ENCODE data around the gene RBM33.
"Not testable (repeated sequence)": the region's sequence is repeated elsewhere in the genome, so short reads cannot be mapped to it uniquely, and the experiment has no call there.

Gene RBM33

DNA sequence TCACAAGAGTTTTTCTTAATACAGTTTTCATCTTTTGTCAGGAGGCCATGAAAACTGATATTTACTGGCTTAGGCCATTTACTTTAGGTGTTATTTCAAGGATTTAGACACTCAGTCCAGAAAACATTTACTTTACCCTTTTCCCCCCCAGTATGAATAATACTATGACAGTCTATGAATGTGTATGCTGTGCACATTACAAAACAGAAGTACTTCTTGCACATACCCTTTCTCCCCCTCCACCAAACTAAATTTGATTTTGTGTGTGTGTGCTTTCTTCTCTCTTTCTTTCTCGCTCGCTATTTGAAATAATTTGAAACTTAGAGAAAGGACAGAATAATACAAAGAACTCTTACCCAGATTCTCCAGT is 41.3 kb downstream of the RBM33 start:
- in situ Hi-C loops (cut with MboI; ENCODE audit: low sequenced_read_pairs) = no loop called here

DNA sequence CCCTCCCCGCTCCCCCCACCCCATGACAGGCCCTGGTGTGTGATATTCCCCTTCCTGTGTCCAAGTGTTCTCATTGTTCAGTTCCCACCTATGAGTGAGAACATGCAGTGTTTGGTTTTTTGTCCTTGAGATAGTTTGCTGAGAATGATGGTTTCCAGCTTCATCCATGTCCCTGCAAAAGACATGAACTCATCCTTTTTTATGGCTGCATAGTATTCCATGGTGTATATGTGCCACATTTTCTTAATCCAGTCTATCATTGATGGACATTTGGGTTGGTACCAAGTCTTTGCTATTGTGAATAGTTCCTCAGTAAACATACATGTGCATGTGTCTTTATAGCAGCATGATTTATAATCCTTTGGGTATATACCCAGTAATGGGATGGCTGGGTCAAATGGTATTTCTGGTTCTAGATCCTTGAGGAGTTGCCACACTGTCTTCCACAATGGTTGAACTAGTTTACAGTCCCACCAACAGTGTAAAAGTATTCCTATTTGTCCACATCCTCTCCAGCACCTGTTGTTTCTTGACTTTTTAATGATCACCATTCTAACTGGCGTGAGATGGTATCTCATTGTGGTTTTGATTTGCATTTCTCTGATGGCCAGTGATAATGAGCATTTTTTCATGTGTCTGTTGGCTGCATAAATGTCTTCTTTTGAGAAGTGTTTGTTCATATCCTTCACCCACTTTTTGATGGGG is 42.3 kb downstream of the RBM33 start:
- in situ Hi-C loops (cut with MboI; ENCODE audit: low sequenced_read_pairs) = not testable (repeated sequence)

DNA sequence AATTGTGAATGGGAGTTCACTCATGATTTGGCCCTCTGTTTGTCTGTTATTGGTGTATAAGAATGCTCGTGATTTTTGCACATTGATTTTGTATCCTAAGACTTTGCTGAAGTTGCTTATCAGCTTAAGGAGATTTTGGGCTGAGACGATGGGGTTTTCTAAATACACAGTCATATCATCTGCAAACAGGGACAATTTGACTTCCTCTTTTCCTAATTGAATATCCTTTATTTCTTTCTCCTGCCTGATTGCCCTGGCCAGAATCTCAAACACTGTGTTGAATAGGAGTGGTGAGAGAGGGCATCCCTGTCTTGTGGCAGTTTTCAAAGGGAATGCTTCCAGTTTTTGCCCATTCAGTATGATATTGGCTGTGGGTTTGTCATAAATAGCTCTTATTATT is 43.8 kb downstream of the RBM33 start:
- in situ Hi-C loops (cut with MboI; ENCODE audit: low sequenced_read_pairs) = not testable (repeated sequence)

- in situ Hi-C loops (cut with MboI; ENCODE audit: low sequenced_read_pairs) = not testable (repeated sequence)
Measured at GRCh38 chr7:155690655-155691054, 46.2 kb downstream of the RBM33 start.

GRCh38 chr7:155692317-155692716 is 47.9 kb downstream of the RBM33 start:
- in situ Hi-C loops (cut with MboI; ENCODE audit: low sequenced_read_pairs) = no loop called here

- in situ Hi-C loops (cut with MboI; ENCODE audit: low sequenced_read_pairs) = no loop called here
Measured at GRCh38 chr7:155693826-155694225, 49.4 kb downstream of the RBM33 start.

DNA sequence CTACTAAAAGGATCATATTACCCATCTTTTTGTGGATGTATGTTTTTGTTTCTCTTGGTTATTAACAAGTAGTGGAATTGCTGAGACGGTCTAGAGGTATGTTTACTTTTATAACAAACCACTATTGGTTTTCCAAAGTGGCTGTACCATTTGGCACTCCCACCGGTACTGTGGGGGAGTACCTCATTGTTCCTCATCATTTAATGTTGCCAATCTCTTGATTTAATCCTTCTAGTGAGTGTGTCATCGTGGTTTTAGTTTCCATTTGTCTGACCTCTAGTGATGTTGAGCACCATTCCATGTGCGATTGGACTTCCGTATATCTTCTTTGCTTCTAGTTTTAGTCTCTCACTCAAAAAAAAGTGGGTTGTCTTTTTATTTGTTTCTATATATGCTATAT is 50.4 kb downstream of the RBM33 start:
- in situ Hi-C loops (cut with MboI; ENCODE audit: low sequenced_read_pairs) = no loop called here

- in situ Hi-C loops (cut with MboI; ENCODE audit: low sequenced_read_pairs) = no loop called here
Measured at GRCh38 chr7:155696747-155697146, 52.3 kb downstream of the RBM33 start.

DNA sequence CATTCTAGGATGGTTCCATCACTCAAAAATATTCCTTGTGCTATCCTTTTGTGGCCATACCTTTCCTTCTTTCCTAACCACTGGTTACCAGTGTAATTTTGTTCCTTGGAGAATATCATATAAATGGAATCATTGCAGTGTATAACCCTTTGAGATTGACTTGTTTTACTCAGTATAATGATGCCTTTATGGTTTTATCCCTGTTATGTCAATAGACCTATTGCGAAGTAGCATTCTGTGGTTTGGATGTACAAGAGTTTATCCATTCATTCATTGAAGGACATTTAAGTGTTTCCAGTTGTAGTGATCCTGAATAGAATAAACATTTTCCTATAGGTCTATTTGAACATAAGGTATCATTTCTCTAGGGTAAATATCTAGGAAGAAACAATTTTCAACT is 54.2 kb downstream of the RBM33 start:
- in situ Hi-C loops (cut with MboI; ENCODE audit: low sequenced_read_pairs) = no loop called here

- in situ Hi-C loops (cut with MboI; ENCODE audit: low sequenced_read_pairs) = no loop called here
Measured at GRCh38 chr7:155699180-155699579, 54.7 kb downstream of the RBM33 start.

DNA sequence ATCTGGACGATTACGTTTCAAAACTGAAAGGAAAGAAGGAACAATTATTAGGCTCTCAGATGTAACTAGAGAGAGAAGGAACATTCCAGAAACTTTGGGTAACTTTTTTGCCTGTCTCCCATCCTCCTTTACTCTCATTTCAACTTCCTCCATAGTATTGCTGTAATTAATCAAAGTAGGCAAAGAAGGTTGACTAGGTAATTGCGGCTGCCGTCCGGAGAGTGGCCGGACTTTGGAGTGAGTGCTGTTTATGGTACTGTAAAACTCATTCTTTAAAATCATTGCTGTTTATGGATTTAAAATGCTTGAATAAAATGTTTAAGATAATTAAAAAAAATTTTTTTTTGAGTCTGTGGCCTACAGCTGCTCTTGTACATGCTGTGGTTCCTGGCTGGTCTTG is 56.4 kb downstream of the RBM33 start:
- in situ Hi-C loops (cut with MboI; ENCODE audit: low sequenced_read_pairs) = no loop called here

DNA sequence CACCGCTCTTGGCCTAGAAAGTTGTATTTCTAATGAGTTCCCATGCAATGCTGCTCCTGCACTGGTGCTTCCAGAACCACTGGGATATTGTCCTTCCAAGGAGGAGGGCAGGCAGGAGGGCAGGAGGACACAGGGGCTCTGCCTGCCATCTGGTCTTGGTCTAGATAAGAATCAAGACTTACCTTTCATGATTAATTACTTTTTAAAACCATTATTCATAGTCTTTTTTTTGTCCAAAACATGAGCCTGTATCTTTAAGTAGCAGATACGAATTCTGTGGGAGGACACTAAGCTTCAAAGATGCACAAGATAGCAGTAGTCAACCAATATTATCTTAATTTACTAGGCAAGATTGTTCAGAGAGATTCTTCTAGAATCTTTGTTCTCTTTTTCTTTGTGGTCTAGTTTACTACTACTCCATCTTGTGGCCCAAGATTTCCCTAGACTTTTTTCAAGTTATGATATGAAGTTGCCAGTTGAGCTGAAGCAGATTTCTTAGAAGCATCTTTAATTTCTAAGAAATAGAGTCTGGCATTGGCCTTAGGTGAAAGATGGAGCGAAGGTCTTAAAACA is 57.6 kb downstream of the RBM33 start:
- in situ Hi-C loops (cut with MboI; ENCODE audit: low sequenced_read_pairs) = no loop called here

DNA sequence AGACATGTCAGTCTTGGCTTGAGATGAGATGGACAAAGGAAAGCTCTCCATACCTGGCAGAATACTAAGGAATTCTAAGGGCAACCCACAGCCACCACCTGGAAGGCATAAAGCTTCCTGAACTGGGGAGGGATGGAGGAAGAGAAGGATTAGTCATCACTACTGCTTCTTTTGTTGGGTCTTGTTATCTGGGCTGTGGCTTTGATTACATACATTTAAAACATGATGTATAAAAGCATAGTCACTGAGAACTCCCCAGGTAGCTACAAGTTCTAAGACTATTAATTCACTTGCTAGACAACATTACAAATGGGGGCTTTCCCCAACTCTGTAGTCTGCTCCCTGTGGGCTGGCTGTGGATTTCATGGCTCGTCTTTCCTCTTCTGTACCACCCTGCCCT is 58.2 kb downstream of the RBM33 start:
- in situ Hi-C loops (cut with MboI; ENCODE audit: low sequenced_read_pairs) = no loop called here

- in situ Hi-C loops (cut with MboI; ENCODE audit: low sequenced_read_pairs) = no loop called here
Measured at GRCh38 chr7:155705623-155706360, 61.3 kb downstream of the RBM33 start.

DNA sequence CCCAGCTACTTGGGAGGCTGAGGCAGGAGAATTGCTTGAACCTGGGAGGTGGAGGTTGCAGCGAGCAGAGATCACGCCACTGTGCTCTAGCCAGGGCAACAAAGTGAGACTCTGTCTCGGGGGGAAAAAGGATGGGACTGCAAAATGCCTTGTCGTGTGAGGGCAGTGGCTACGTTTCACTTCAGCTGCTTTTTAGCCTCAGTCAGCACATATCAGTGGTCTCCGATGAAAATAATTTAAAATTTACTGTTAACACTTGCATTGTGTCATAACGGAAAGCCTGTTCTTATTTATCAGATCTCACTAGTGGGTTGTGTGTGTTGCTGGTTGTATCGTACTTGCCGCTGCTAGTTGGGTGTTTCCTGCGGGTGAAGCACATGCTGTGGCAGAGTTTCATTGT is 61.9 kb downstream of the RBM33 start:
- in situ Hi-C loops (cut with MboI; ENCODE audit: low sequenced_read_pairs) = no loop called here

- in situ Hi-C loops (cut with MboI; ENCODE audit: low sequenced_read_pairs) = no loop called here
Measured at GRCh38 chr7:155709453-155709852, 65.0 kb downstream of the RBM33 start.

DNA sequence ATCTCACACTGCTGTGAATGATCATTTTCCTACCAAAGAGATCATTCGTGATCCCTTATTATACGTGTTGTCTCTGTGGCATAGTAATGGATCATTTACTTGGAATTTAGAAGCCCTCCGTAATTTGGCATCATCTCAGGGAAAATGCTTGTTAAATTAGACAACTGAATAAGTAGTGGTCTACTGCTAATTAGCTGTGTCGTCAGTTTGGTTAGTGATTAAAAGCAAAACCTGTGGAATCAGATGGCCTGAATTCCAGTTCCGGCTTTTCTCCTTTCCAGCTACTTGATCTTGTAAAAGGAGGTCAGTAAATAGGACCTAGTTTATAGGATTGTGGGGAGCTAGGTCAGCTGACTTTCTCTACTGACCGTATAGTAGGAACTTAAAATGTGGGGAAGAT is 65.6 kb downstream of the RBM33 start:
- in situ Hi-C loops (cut with MboI; ENCODE audit: low sequenced_read_pairs) = no loop called here

DNA sequence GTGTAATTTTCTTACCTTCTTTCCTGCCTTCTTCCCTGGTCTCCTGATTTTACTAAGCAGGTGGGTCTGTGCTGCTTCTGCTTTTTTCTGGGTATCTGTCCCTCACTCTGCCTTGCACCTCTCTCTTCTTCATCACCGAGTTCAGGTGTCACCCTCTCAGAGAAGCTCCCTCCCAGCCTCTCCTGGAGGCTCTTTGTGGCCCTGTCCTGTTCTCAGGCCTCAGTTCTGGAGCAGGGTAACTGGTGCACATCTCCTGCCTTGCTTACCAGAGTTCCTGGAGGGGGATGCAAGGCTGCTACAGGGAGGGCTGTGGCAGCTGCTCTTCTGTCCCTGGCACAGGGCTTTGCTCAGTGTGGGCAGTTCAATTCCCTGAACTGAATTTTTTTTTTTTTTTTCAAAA is 66.1 kb downstream of the RBM33 start:
- in situ Hi-C loops (cut with MboI; ENCODE audit: low sequenced_read_pairs) = no loop called here

DNA sequence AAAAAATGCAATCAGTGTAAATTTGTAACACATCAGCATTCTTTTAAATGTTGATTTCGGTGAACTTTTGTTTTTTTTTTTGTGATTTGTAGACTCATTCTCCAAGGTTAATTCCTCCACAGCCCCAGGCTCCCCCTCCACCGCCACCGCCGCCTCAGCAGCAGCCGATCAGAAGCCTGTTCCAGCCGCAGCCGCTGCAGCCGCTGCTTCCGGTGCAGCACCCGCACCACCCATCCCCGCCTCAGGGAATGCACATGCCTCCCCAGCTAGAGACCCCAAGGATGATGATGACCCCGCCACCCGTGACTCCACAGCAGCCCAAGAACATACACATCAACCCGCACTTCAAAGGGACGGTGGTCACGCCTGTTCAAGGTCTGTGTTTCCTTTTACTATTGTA is 66.6 kb downstream of the RBM33 start:
- in situ Hi-C loops (cut with MboI; ENCODE audit: low sequenced_read_pairs) = no loop called here

DNA sequence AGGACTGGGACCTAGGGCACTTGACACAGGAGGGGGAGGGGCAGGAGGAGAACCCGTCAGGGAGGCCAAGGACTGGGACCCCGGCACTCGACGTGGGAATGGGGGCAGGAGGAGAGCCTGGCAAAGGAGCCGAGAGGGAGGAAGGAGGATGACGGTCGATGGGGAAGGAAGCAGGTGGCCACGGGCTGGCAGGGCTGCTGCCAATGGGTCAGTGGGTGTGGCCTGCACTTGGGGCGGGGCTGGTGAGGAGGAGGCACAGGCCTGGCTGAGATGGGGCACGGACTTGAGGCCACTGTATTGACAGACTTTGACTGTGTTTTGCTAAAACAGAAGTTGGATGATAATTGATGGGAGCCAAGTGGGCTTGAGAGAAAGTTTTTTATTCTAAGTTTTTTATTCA is 68.9 kb downstream of the RBM33 start:
- in situ Hi-C loops (cut with MboI; ENCODE audit: low sequenced_read_pairs) = no loop called here

GRCh38 chr7:155714702-155715101 is 70.2 kb downstream of the RBM33 start:
- in situ Hi-C loops (cut with MboI; ENCODE audit: low sequenced_read_pairs) = no loop called here

GRCh38 chr7:155715111-155715805 is 70.8 kb downstream of the RBM33 start:
- in situ Hi-C loops (cut with MboI; ENCODE audit: low sequenced_read_pairs) = no loop called here

Measured in HL-60/S4 treated with phorbol 12-myristate 13-acetate at 8.2 ng/mL for 4 days and 3 days (cell line).